ENCODE data around the gene GRWD1. TPM values are rescaled to one million over a fixed set of nuclear protein-coding genes. Genes with fewer than 3 reads are reported as not detected.
A peak's percentile ranks its signal among the peaks of the same experiment; 100 is the strongest.

GRWD1 gene
- total and polyA plus RNA-seq, 2 of the 13 experiments (the other 11 are each of a cell fraction or from before 2014, with no cell fraction given) = 10.8 to 46.6 TPM

- TF ChIP-seq ZNF121 (CRISPR knock-in tag; IDR thresholded peaks at IDR 0.05) (peak; percentile 20; the same call in 1 of the 2 replicates), ZBTB37 (CRISPR knock-in tag; IDR thresholded peaks at IDR 0.05) (no peak), TOE1 (CRISPR knock-in tag; IDR thresholded peaks at IDR 0.05) (peak; percentile 70; the same call in 1 of the 2 replicates), MED13 (CRISPR knock-in tag; IDR thresholded peaks at IDR 0.05) (no peak), JARID2 (CRISPR knock-in tag; IDR thresholded peaks at IDR 0.05; ENCODE audit: insufficient replicate concordance) (no peak), CHD2 (IDR thresholded peaks at IDR 0.05; ENCODE audit: low read depth, low read length) (peak; percentile 95), ZSCAN31 (CRISPR knock-in tag; IDR thresholded peaks at IDR 0.05; ENCODE audit: low read depth) (peak; percentile 43; the same call in 1 of the 2 replicates), ZNF580 (CRISPR knock-in tag; IDR thresholded peaks at IDR 0.05; ENCODE audit: borderline replicate concordance, low read depth) (peak; percentile 70; the same call in 1 of the 2 replicates), ZMAT5 (CRISPR knock-in tag; IDR thresholded peaks at IDR 0.05; ENCODE audit: borderline replicate concordance, low read depth) (no peak), ELF3 (CRISPR knock-in tag; IDR thresholded peaks at IDR 0.05) (peak; percentile 72), ZSCAN9 (CRISPR knock-in tag; IDR thresholded peaks at IDR 0.05; ENCODE audit: borderline replicate concordance) (0 out of 2 replicates have a peak, but pooled peaks have one; percentile 13), TOPORS (CRISPR knock-in tag; IDR thresholded peaks at IDR 0.05) (no peak), NONO (IDR thresholded peaks at IDR 0.05) (no peak), NONO (CRISPR knock-in tag; conservative IDR thresholded peaks at IDR 0.05) (no peak; the same call in 1 of the 2 replicates), ZSCAN21 (CRISPR knock-in tag; IDR thresholded peaks at IDR 0.05; ENCODE audit: borderline replicate concordance) (peak; percentile 44; the same call in 1 of the 2 replicates), SNRNP70 (IDR thresholded peaks at IDR 0.05; ENCODE audit: low read depth, low read length) (no peak), ETV5 (CRISPR knock-in tag; IDR thresholded peaks at IDR 0.05; ENCODE audit: borderline replicate concordance) (peak; percentile 66), KLF16 (CRISPR knock-in tag; IDR thresholded peaks at IDR 0.05) (peak in 1 of 2 experiments; percentile 68; a peak in 1 of 4 replicates), MAZ (IDR thresholded peaks at IDR 0.05; ENCODE audit: borderline replicate concordance, low read depth, low read length) (no peak), MAZ (CRISPR knock-in tag; IDR thresholded peaks at IDR 0.05; ENCODE audit: low read depth) (peak; percentile 65; the same call in 1 of the 2 replicates), PRDM10 (CRISPR knock-in tag; IDR thresholded peaks at IDR 0.05; ENCODE audit: low read depth) (no peak), NCOA5 (CRISPR knock-in tag; IDR thresholded peaks at IDR 0.05) (no peak)
Measured at GRCh38 chr19:48445606-48446481, at the start of gene GRWD1 (continued).

Data from HepG2 (cell line).